ENCODE measurements around the gene MRPS31.
"Not testable (repeated sequence)": the region's sequence is repeated elsewhere in the genome, so short reads cannot be mapped to it uniquely, and the experiment has no call there.

Gene MRPS31

GRCh38 chr13:40789275-40790153 is 18.5 kb upstream of the MRPS31 start, which contains the start of gene SLC25A15:
Gene SLC25A15, plus strand, starts transcription at chr13:40789611. Its CDS starts 3,616 bp downstream, at chr13:40793227.
- peak; percentile 68 for DNase-seq (ENCODE audit: low spot score)

GRCh38 chr13:40788540-40789274 is 17.7 kb upstream of the MRPS31 start:
- DNase-seq (ENCODE audit: low spot score): not testable (repeated sequence)

- no peak for DNase-seq (ENCODE audit: low spot score)
These were observed 16.1 kb upstream of the MRPS31 start for GRCh38 chr13:40787062-40787461.

GRCh38 chr13:40786568-40786996 is 15.6 kb upstream of the MRPS31 start:
- no peak for DNase-seq (ENCODE audit: low spot score)

- no peak for DNase-seq (ENCODE audit: low spot score)
These were observed 13.6 kb upstream of the MRPS31 start for GRCh38 chr13:40784540-40784939.

- not testable (repeated sequence) for DNase-seq (ENCODE audit: low spot score)
These were observed 12.0 kb upstream of the MRPS31 start for GRCh38 chr13:40782971-40783370.

GRCh38 chr13:40781717-40782116 is 10.7 kb upstream of the MRPS31 start:
- peak; percentile 34 for DNase-seq (ENCODE audit: low spot score)

GRCh38 chr13:40780822-40781401 is 9.9 kb upstream of the MRPS31 start:
- no peak for DNase-seq (ENCODE audit: low spot score)

- DNase-seq (ENCODE audit: low spot score): no peak
These were observed 8.9 kb upstream of the MRPS31 start for GRCh38 chr13:40779796-40780285.

GRCh38 chr13:40779049-40779448 is 8.1 kb upstream of the MRPS31 start:
- DNase-seq (ENCODE audit: low spot score): no peak

- no peak for DNase-seq (ENCODE audit: low spot score)
These were observed 6.8 kb upstream of the MRPS31 start for GRCh38 chr13:40777809-40778175.

GRCh38 chr13:40777166-40777808 is 6.3 kb upstream of the MRPS31 start:
- peak; percentile 55 for DNase-seq (ENCODE audit: low spot score)

- DNase-seq (ENCODE audit: low spot score): no peak
These were observed 5.7 kb upstream of the MRPS31 start for GRCh38 chr13:40776681-40777165.

- DNase-seq (ENCODE audit: low spot score): no peak
These were observed 5.2 kb upstream of the MRPS31 start for GRCh38 chr13:40776232-40776631.

GRCh38 chr13:40774672-40775071 is 3.7 kb upstream of the MRPS31 start:
- no peak for DNase-seq (ENCODE audit: low spot score)

- DNase-seq (ENCODE audit: low spot score): no peak
These were observed 1.9 kb upstream of the MRPS31 start for GRCh38 chr13:40772765-40773473.

- no peak for DNase-seq (ENCODE audit: low spot score)
These were observed 419 bp downstream of the MRPS31 start for GRCh38 chr13:40770609-40770933.

GRCh38 chr13:40769970-40770369 is 1.0 kb downstream of the MRPS31 start:
- DNase-seq (ENCODE audit: low spot score): no peak

- DNase-seq (ENCODE audit: low spot score): no peak
These were observed 5.4 kb downstream of the MRPS31 start for GRCh38 chr13:40765602-40766001.

GRCh38 chr13:40764587-40765403 is 6.2 kb downstream of the MRPS31 start:
- DNase-seq (ENCODE audit: low spot score): peak; percentile 32

All from Ammon's horn (tissue), 1 donor.